Gastrocnemius medialis (tissue), 4 donors: Measurements from ENCODE around the gene DOCK10. TPM values are rescaled to one million over a fixed set of nuclear protein-coding genes. Genes with fewer than 3 reads are reported as not detected.

ENCODE experiments used
- ATAC-seq, 2 donors: fragments of 150-250 bp; one replicate each; pipeline ENCODE4 v1.9.1; 2016
- DNase-seq, 2 donors: peaks; one replicate each; pipeline ENCODE4 v3.0.0-alpha.2; 2019
- H3K27ac ChIP-seq, 4 donors: fragments of 200-600 bp; sonication (generic); 1 replicate in 1 of 4; 2 replicates in 3 of 4; pipeline ENCODE4 v1.5.1; 2016 to 2018; ENCODE audit warnings: mild to moderate bottlenecking in 2 of 4, moderate library complexity in 1 of 4
- H3K27me3 ChIP-seq, 3 donors: fragments of 200-600 bp; sonication (generic) in 2 of 3; 1 replicate in 1 of 3; 2 replicates in 2 of 3; pipeline versions ENCODE4 v1.5.1 to v1.6.0; 2016 to 2019; ENCODE audit warnings: mild to moderate bottlenecking in 1 of 3, moderate library complexity in 1 of 3
- H3K36me3 ChIP-seq, 2 donors: fragments of 200-600 bp; sonication (generic) in 1 of 2; one replicate each; pipeline ENCODE4 v1.5.1; 2017 to 2018
- H3K4me1 ChIP-seq, 2 donors: fragments of 200-600 bp; sonication (generic) in 1 of 2; one replicate each; pipeline ENCODE4 v1.5.1; 2016 to 2017; ENCODE audit warnings: mild to moderate bottlenecking in 2 of 2
- H3K4me3 ChIP-seq, 4 donors: fragments of 200-600 bp; sonication (generic) in 3 of 4; 1 replicate in 1 of 4; 2 replicates in 3 of 4; pipeline ENCODE4 v1.5.1; 2016 to 2019; ENCODE audit warnings: mild to moderate bottlenecking in 2 of 4
- H3K9me3 ChIP-seq, 3 donors: fragments of 200-600 bp; sonication (generic) in 2 of 3; 1 replicate in 1 of 3; 2 replicates in 2 of 3; pipeline ENCODE4 v1.5.1; 2016 to 2019
- POLR2A ChIP-seq, 2 donors: fragments of 450-650 bp; IDR thresholded peaks; one replicate each; pipeline ENCODE4 v1.6.1; 2017; ENCODE audit warnings: antibody characterized with exemption in 2 of 2, mild to moderate bottlenecking in 2 of 2, moderate library complexity in 2 of 2
- in situ Hi-C, 4 donors: fragments of 200-750 bp; cut with MboI; loops; one replicate each; pipeline versions ENCODE4 v1.15.0 to v1.8.0; 2017; ENCODE audit warnings: low sequenced_read_pairs in 4 of 4
- intact Hi-C: fragments of 100-400 bp; cut with DNase I; formaldehyde crosslinking; loops from one replicate; pipeline ENCODE4 v1.15.1; 2023; ENCODE audit warnings: low total_unique reads
- total RNA-seq, 4 donors: library from RNA; depleted of rRNA; stranded (reverse); fragments of >200 nt; gene quantifications; one replicate each; pipeline versions ENCODE4 v1.1.0 to v1.2.3, GENCODE V29; 2016
- TF ChIP-seq, protein P1 (sequence below), 5 experiments: fragments of 450-650 bp in 3 of 5; fragments of 200-600 bp in 2 of 5; sonication (generic) in 2 of 5; IDR thresholded peaks in 4 of 5; conservative IDR thresholded peaks in 1 of 5; 1 replicate in 4 of 5; 2 replicates in 1 of 5; pipeline ENCODE4 v1.5.1; 2016 to 2019; ENCODE audit warnings: antibody characterized with exemption in 5 of 5, mild to moderate bottlenecking in 3 of 5, moderate library complexity in 3 of 5

DOCK10 gene
- total RNA-seq, 4 donors from 2014 or later = 0.97 to 1.9 (median 1.4) TPM

DNA sequence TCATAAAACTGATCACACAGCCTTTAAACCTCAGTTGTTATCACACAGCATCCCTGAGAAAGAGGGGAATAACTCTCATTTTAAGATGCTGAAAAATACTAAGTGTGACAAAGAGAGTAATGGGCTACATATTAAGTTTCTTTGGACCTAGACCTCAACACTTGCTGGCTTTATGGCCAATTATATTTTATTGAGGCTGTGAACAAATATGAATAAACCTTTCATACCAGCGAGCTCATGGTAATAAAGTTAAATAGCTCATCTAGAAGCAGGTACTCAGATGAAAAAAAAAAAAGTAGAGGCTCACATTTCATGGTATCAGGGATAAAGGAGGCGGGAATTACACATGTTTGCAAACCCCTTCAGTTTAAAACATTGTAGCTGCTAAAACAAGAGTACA is 75.7 kb downstream of the DOCK10 start:
- Histone ChIP-seq H3K27me3 (no peaks in the 10 kb centered on the region), H3K4me1 (no peaks in the 10 kb centered on the region), H3K27ac (no peak overlapping the region), H3K9me3 (no peaks in the 10 kb centered on the region), H3K36me3 (no peaks in the 10 kb centered on the region), H3K4me3 (no peak overlapping the region)
- TF ChIP-seq, protein P1, sequence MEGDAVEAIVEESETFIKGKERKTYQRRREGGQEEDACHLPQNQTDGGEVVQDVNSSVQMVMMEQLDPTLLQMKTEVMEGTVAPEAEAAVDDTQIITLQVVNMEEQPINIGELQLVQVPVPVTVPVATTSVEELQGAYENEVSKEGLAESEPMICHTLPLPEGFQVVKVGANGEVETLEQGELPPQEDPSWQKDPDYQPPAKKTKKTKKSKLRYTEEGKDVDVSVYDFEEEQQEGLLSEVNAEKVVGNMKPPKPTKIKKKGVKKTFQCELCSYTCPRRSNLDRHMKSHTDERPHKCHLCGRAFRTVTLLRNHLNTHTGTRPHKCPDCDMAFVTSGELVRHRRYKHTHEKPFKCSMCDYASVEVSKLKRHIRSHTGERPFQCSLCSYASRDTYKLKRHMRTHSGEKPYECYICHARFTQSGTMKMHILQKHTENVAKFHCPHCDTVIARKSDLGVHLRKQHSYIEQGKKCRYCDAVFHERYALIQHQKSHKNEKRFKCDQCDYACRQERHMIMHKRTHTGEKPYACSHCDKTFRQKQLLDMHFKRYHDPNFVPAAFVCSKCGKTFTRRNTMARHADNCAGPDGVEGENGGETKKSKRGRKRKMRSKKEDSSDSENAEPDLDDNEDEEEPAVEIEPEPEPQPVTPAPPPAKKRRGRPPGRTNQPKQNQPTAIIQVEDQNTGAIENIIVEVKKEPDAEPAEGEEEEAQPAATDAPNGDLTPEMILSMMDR (IDR thresholded peaks at IDR 0.05 in 4 of 5, conservative IDR thresholded peaks at IDR 0.05 in 1 of 5) = no peak
- no peak for TF ChIP-seq POLR2A (IDR thresholded peaks at IDR 0.05)
- in situ Hi-C loops (no loop called here), intact Hi-C loops (no loop called here)
- DNase-seq = no peak
- no peak for ATAC-seq

DNA sequence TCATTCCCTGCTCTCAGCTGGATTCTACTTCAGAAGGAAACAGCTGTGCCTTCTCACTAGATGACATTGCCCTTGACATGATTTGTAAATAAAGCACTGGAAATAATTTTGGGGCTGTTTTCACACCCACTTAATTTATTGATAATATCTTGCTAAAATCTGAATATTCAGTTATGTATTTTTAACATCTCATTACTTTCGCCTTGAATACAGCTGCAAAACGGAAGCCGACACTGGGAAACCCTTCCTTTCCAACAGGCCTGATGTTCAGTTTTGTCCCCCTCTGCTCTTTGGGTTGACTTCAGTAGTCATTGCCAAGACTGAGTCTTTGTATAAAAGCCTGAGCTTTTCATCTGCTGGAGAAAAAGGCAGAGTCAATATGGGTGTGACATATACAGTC is 82.7 kb downstream of the DOCK10 start:
- Histone ChIP-seq H3K36me3 (no peaks in the 10 kb centered on the region), H3K4me1 (peaks cover 3 to 11% of the 10 kb centered on the region in 2 donors), H3K27ac (no peak overlapping the region), H3K9me3 (no peaks in the 10 kb centered on the region), H3K4me3 (no peak overlapping the region), H3K27me3 (no peaks in the 10 kb centered on the region)
- in situ Hi-C loops = no loop called here
- intact Hi-C loops = no loop called here
- ATAC-seq = no peak
- DNase-seq = no peak
- TF ChIP-seq, protein P1 (IDR thresholded peaks at IDR 0.05 in 4 of 5, conservative IDR thresholded peaks at IDR 0.05 in 1 of 5) = no peak
- no peak for TF ChIP-seq POLR2A (IDR thresholded peaks at IDR 0.05)

DNA sequence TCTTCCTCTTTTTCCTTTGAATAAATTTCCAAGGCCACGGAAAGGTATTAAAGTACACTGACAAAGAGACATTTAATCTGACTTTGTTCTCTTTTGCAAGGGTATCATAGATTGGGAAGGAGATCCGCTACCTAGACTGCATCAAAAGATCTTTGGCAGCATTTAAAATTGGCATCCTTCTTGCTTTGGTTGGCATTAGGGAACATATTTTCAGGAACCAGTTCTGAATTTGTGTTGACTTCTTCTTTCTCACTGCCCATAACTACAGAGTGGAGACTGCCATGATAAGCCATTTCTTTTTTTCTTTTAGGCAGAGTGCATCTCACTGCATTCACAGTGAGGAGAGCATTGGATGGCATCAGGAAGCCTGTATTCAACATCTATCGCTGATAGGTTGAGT is 83.4 kb downstream of the DOCK10 start:
- no peak for ATAC-seq
- no peaks in the 10 kb centered on the region for H3K9me3 ChIP-seq
- DNase-seq = no peak
- no peaks in the 10 kb centered on the region for H3K27me3 ChIP-seq
- no peak overlapping the region for H3K27ac ChIP-seq
- intact Hi-C loops (no loop called here), in situ Hi-C loops (no loop called here)
- H3K4me1 ChIP-seq = peaks cover 3 to 11% of the 10 kb centered on the region in 2 donors
- no peak overlapping the region for H3K4me3 ChIP-seq
- no peaks in the 10 kb centered on the region for H3K36me3 ChIP-seq
- TF ChIP-seq, protein P1 (IDR thresholded peaks at IDR 0.05 in 4 of 5, conservative IDR thresholded peaks at IDR 0.05 in 1 of 5) = no peak
- no peak for TF ChIP-seq POLR2A (IDR thresholded peaks at IDR 0.05)

DNA sequence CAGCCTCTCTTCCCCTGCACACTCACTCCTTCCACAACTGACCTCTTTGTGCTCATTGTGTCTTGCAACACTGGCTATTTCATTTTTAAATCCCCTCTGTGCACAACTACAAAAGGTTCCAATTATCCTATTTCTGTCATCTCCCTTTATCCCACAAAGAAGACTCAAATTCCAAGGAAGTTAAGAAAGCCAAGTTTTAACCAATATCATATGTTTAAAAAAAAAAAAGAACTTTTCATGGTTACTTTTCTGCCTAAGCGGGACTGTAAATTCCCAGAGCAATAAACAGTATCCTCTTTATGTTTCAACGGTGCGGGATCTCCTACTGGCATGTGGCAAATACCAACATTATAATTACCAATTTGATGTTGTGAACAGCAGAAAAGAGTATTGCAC is 83.8 kb downstream of the DOCK10 start:
- Histone ChIP-seq H3K4me1 (peaks cover 3 to 11% of the 10 kb centered on the region in 2 donors), H3K9me3 (no peaks in the 10 kb centered on the region), H3K4me3 (no peak overlapping the region), H3K27ac (no peak overlapping the region), H3K36me3 (no peaks in the 10 kb centered on the region), H3K27me3 (no peaks in the 10 kb centered on the region)
- TF ChIP-seq, protein P1 (IDR thresholded peaks at IDR 0.05 in 4 of 5, conservative IDR thresholded peaks at IDR 0.05 in 1 of 5) = no peak
- no peak for TF ChIP-seq POLR2A (IDR thresholded peaks at IDR 0.05)
- DNase-seq = no peak
- intact Hi-C loops = no loop called here
- ATAC-seq = no peak
- in situ Hi-C loops = no loop called here
